ENCODE measurements around the gene CCDC177. TPM values are rescaled to one million over a fixed set of nuclear protein-coding genes. Genes with fewer than 3 reads are reported as not detected.
"Not testable (repeated sequence)": the region's sequence is repeated elsewhere in the genome, so short reads cannot be mapped to it uniquely, and the experiment has no call there.

Gene CCDC177
- total and polyA plus RNA-seq, 4 donors = 0.01 TPM; not detected in 3

GRCh38 chr14:69606258-69607184 lies 31.9 kb upstream of the CCDC177 start:
- H3K36me3 ChIP-seq (ENCODE audit: control insufficient read depth in 4 of 4, insufficient read depth in 4 of 4, low read length in 4 of 4) = no peaks in the 10 kb centered on the region
- H3K9ac ChIP-seq (ENCODE audit: insufficient read depth in 1 of 2, low read length in 2 of 2) = peak overlapping the region in 1 of 2 donors; percentile 33
- no peak for TF ChIP-seq CTCF (IDR thresholded peaks at IDR 0.05; ENCODE audit: control extremely low read depth, extremely low read depth)
- H3K27ac ChIP-seq (ENCODE audit: low read depth in 1 of 2, low read length in 1 of 2) = peak overlapping the region in 1 of 2 donors; percentile 21
- DNase-seq (no peak), ATAC-seq (ENCODE audit: insufficient read depth, low FRiP score) (no peak)
- no peaks in the 10 kb centered on the region for H3K27me3 ChIP-seq (ENCODE audit: control insufficient read depth in 3 of 3, insufficient read depth in 3 of 3, low read length in 2 of 3)
- peaks cover 0 to 13% (median 4%) of the 10 kb centered on the region in 5 donors for H3K4me1 ChIP-seq (ENCODE audit: control insufficient read depth in 5 of 5, insufficient read depth in 5 of 5, low read length in 5 of 5)
- H3K4me3 ChIP-seq = no peak overlapping the region
- WGBS, 2 donors = 69 to 74% methylated on average over 5 of the region's 5 CpGs
- no peaks in the 10 kb centered on the region for H3K9me3 ChIP-seq (ENCODE audit: control insufficient read depth in 4 of 4, insufficient read depth in 3 of 4, low read length in 3 of 4)

GRCh38 chr14:69605738-69606137 lies 31.1 kb upstream of the CCDC177 start:
- Histone ChIP-seq H3K36me3 (ENCODE audit: control insufficient read depth in 4 of 4, insufficient read depth in 4 of 4, low read length in 4 of 4) (no peaks in the 10 kb centered on the region), H3K9me3 (ENCODE audit: control insufficient read depth in 4 of 4, insufficient read depth in 3 of 4, low read length in 3 of 4) (no peaks in the 10 kb centered on the region), H3K9ac (ENCODE audit: insufficient read depth in 1 of 2, low read length in 2 of 2) (no peak overlapping the region), H3K4me1 (ENCODE audit: control insufficient read depth in 5 of 5, insufficient read depth in 5 of 5, low read length in 5 of 5) (peaks cover 0 to 10% (median 4%) of the 10 kb centered on the region in 5 donors), H3K27me3 (ENCODE audit: control insufficient read depth in 3 of 3, insufficient read depth in 3 of 3, low read length in 2 of 3) (no peaks in the 10 kb centered on the region), H3K27ac (ENCODE audit: low read depth in 1 of 2, low read length in 1 of 2) (no peak overlapping the region), H3K4me3 (no peak overlapping the region)
- TF ChIP-seq CTCF (IDR thresholded peaks at IDR 0.05; ENCODE audit: control extremely low read depth, extremely low read depth) = no peak
- ATAC-seq (ENCODE audit: insufficient read depth, low FRiP score) (no peak), DNase-seq (no peak)

GRCh38 chr14:69600304-69600891 lies 25.7 kb upstream of the CCDC177 start:
- no peaks in the 10 kb centered on the region for H3K9me3 ChIP-seq (ENCODE audit: control insufficient read depth in 4 of 4, insufficient read depth in 3 of 4, low read length in 3 of 4)
- no peak for ATAC-seq (ENCODE audit: insufficient read depth, low FRiP score)
- no peaks in the 10 kb centered on the region for H3K27me3 ChIP-seq (ENCODE audit: control insufficient read depth in 3 of 3, insufficient read depth in 3 of 3, low read length in 2 of 3)
- H3K9ac ChIP-seq (ENCODE audit: insufficient read depth in 1 of 2, low read length in 2 of 2) = no peak overlapping the region
- no peak for DNase-seq
- 77 to 87% methylated on average over 3 of the region's 3 CpGs for WGBS, 2 donors
- H3K4me3 ChIP-seq = no peak overlapping the region
- TF ChIP-seq CTCF (IDR thresholded peaks at IDR 0.05; ENCODE audit: control extremely low read depth, extremely low read depth) = no peak
- H3K27ac ChIP-seq (ENCODE audit: low read depth in 1 of 2, low read length in 1 of 2) = no peak overlapping the region
- no peaks in the 10 kb centered on the region for H3K4me1 ChIP-seq (ENCODE audit: control insufficient read depth in 5 of 5, insufficient read depth in 5 of 5, low read length in 5 of 5)
- no peaks in the 10 kb centered on the region for H3K36me3 ChIP-seq (ENCODE audit: control insufficient read depth in 4 of 4, insufficient read depth in 4 of 4, low read length in 4 of 4)

DNA sequence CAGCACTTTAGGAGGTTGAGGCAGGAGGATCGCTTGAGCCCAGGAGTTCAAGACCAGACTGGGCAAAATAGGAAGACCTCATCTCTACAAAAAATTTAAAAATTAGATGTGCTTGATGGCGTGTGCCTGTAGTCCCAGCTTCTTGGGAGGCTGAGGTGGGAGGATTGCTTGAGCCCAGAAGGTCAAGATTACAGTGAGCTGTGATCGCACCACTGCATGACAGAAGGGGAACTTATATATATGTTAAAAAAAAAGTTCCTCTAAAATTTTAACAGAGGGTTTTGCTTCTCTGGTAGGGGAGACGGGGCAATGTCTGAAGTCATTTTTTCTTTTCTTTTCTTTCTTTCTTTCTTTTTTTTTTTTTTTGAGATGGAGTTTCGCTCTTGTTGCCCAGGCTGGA lies 24.8 kb upstream of the CCDC177 start:
- H3K4me1 ChIP-seq (ENCODE audit: control insufficient read depth in 5 of 5, insufficient read depth in 5 of 5, low read length in 5 of 5); DNase-seq: not testable (repeated sequence)

More for the DNA sequence above, 24.8 kb upstream of the CCDC177 start:
- not testable (repeated sequence) for H3K9ac ChIP-seq (ENCODE audit: insufficient read depth in 1 of 2, low read length in 2 of 2); ATAC-seq (ENCODE audit: insufficient read depth, low FRiP score); H3K9me3 ChIP-seq (ENCODE audit: control insufficient read depth in 4 of 4, insufficient read depth in 3 of 4, low read length in 3 of 4); H3K27ac ChIP-seq (ENCODE audit: low read depth in 1 of 2, low read length in 1 of 2); H3K4me3 ChIP-seq; H3K36me3 ChIP-seq (ENCODE audit: control insufficient read depth in 4 of 4, insufficient read depth in 4 of 4, low read length in 4 of 4); H3K27me3 ChIP-seq (ENCODE audit: control insufficient read depth in 3 of 3, insufficient read depth in 3 of 3, low read length in 2 of 3)
- WGBS, 2 donors = 82 to 87% methylated on average over 5 of the region's 5 CpGs
